Measurements from ENCODE around the gene PTPN14.
A peak's percentile ranks its signal among the peaks of the same experiment; 100 is the strongest.

DNA sequence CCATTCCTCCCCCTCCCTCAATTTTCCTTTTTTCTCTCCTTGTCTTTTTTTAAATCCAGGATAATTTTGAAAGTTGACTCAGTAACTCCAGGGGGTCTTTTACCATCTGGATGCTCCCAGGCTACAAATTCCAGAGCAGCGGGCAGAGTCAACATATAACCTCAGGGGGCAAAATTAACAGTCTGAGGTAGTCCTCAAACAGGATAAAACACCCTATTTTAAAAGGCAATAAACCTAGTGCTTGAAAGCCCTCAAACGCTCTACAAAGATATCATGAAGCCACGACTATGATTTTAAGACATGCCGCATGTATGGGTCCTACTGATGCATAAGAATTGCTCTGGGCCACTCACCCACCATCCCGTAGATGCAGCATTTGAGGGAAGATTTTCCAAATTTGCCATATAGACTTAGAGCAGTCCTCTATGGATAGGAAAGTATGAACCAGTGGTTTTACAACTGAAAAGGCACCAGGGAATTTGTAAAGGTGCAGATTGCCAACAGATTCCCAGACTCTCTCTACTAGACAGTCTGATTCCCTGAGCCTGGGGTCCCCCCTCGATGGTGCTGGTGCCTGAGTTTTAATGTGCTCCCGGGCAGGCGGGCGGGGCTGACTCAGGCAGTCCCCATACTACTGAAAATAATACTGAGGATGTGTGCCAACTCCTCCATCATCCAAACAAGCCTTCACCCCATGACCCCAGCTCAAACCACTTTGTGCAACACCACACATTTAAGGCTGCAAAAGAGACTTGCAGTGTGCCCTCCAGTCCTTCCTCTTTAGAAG, 37.2 kb downstream of the PTPN14 start:
- TF ChIP-seq, protein P1, sequence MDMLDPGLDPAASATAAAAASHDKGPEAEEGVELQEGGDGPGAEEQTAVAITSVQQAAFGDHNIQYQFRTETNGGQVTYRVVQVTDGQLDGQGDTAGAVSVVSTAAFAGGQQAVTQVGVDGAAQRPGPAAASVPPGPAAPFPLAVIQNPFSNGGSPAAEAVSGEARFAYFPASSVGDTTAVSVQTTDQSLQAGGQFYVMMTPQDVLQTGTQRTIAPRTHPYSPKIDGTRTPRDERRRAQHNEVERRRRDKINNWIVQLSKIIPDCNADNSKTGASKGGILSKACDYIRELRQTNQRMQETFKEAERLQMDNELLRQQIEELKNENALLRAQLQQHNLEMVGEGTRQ (IDR thresholded peaks at IDR 0.05; ENCODE audit: low read depth, low read length), result no peak
- TF ChIP-seq, protein P2, sequence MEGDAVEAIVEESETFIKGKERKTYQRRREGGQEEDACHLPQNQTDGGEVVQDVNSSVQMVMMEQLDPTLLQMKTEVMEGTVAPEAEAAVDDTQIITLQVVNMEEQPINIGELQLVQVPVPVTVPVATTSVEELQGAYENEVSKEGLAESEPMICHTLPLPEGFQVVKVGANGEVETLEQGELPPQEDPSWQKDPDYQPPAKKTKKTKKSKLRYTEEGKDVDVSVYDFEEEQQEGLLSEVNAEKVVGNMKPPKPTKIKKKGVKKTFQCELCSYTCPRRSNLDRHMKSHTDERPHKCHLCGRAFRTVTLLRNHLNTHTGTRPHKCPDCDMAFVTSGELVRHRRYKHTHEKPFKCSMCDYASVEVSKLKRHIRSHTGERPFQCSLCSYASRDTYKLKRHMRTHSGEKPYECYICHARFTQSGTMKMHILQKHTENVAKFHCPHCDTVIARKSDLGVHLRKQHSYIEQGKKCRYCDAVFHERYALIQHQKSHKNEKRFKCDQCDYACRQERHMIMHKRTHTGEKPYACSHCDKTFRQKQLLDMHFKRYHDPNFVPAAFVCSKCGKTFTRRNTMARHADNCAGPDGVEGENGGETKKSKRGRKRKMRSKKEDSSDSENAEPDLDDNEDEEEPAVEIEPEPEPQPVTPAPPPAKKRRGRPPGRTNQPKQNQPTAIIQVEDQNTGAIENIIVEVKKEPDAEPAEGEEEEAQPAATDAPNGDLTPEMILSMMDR (conservative IDR thresholded peaks at IDR 0.05; ENCODE audit: low read depth, low read length), result no peak
- TF ChIP-seq RAD21 (IDR thresholded peaks at IDR 0.05; ENCODE audit: low read length), result no peak
- no peak for TF ChIP-seq POLR2A (IDR thresholded peaks at IDR 0.05; ENCODE audit: low read depth, low read length)
- TF ChIP-seq CEBPB (IDR thresholded peaks at IDR 0.05; ENCODE audit: low read depth, low read length), result peak; percentile 43; the same call in 1 of the 2 replicates
- TF ChIP-seq, protein P3, sequence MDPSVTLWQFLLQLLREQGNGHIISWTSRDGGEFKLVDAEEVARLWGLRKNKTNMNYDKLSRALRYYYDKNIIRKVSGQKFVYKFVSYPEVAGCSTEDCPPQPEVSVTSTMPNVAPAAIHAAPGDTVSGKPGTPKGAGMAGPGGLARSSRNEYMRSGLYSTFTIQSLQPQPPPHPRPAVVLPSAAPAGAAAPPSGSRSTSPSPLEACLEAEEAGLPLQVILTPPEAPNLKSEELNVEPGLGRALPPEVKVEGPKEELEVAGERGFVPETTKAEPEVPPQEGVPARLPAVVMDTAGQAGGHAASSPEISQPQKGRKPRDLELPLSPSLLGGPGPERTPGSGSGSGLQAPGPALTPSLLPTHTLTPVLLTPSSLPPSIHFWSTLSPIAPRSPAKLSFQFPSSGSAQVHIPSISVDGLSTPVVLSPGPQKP (IDR thresholded peaks at IDR 0.05; ENCODE audit: borderline replicate concordance, low read depth, low read length), result no peak
- TF ChIP-seq RFX5 (IDR thresholded peaks at IDR 0.05; ENCODE audit: low read depth, low read length), result no peak
- TF ChIP-seq NFE2L2 (IDR thresholded peaks at IDR 0.05; ENCODE audit: low read depth, low read length), result no peak
- TF ChIP-seq MAFK (IDR thresholded peaks at IDR 0.05; ENCODE audit: low read depth, low read length), result no peak
- no peak for TF ChIP-seq BHLHE40 (IDR thresholded peaks at IDR 0.05; ENCODE audit: low read depth, low read length)
- no peak for TF ChIP-seq FOS (IDR thresholded peaks at IDR 0.05; ENCODE audit: low read depth, low read length)

All from IMR-90 (cell line).